ENCODE measurements around the gene VEGFB.
"Not testable (repeated sequence)": the region's sequence is repeated elsewhere in the genome, so short reads cannot be mapped to it uniquely, and the experiment has no call there.

Gene VEGFB

DNA sequence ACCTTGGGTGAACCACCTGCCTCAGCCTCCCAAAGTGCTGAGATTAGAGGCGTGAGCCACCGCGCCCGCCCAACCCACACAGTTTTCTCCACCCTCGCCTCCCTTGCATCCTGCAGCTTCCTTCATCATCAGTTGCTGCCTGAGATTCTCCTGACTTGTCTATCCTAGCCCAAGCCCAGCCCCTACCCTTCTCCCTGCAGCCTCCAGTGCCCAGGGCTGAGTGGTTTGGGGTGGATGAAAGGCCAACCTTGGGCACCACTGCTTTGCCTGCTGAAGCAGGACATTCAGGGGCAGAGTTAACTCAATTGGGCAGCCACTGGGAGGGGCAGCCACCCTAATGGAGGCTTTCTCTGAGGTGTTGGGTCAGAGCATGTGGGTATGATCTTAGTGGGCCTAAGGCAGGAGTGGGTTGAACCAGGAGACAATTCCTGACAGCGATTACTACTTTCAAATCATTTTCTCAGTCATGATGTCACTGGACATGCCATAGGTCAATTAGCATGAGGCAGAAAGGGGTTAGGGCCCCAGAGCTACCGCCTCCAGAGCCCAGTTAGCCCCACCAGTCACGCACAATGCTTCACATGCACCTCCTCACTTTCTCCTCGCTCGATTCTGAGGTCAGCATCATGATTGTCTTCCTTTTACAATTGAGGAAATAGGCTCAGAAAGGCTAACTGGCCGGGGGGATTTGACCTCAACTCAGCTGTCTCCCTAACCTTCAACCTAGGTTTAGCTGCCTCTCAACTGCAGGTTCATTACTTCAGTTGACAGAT lies 5.5 kb downstream of the VEGFB start:
- TF ChIP-seq JUND (IDR thresholded peaks at IDR 0.05; ENCODE audit: low read depth) = no peak
- in situ Hi-C loops (cut with HindIII; ENCODE audit: low pct_unique_long_range_greater_than_20kb, low sequenced_read_pairs) = no loop called here
- no peak for DNase-seq (ENCODE audit: low read depth in 1 of 2, low spot score in 1 of 2)

DNA sequence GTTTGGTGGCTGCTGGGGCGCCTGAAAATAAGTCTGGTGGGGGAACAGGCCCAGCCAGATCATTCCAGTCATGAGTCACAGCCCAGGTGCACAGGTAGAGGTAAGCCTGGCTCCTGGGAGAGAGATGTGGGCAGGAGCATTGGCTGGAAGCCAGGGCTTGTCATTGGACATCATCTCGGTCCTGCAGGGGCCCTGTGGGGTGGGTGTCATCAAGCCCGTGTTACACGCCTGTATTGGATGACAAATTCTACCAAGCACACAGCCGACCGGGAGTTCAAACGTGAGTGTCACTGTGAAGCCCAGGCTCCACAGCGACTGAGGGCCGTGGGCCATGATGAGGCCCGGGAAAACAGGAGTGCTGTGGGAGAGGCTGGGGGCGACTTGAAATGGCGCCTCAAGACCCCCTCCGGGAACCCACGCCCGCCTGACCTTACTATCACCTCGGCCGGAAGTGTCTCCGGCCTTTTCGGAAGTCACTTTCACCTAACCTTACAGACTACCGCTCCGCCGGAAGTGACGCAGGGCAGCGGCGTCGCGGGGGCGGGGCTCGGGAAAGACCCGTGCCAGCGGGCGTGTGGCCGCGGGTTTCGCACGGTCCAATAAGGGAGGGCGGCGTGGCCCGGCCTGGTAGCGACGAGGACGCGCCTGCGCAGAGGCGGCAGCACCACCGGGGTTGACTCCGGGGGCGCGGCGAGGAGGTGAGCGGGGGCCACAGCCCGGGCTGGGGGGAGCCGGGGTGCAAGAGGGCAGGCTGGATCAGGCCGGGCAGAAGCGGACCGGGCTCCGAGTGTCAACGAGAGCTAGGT lies 6.3 kb downstream of the VEGFB start, which contains the start of gene FKBP2:
TSS of gene FKBP2 (plus strand) at position 661 of the 806 bp plus-strand sequence. CDS start 1,293 bp downstream, outside the sequence.
- in situ Hi-C loops (cut with HindIII; ENCODE audit: low pct_unique_long_range_greater_than_20kb, low sequenced_read_pairs) = no loop called here
- TF ChIP-seq JUND (IDR thresholded peaks at IDR 0.05; ENCODE audit: low read depth) = no peak
- peak; percentile 93 to 99 for DNase-seq (ENCODE audit: low read depth in 1 of 2, low spot score in 1 of 2)

GRCh38 chr11:64241241-64241490 lies 6.8 kb downstream of the VEGFB start:
- no peak for TF ChIP-seq JUND (IDR thresholded peaks at IDR 0.05; ENCODE audit: low read depth)
- DNase-seq (ENCODE audit: low read depth in 1 of 2, low spot score in 1 of 2) = peak in 1 of 2 experiments; percentile 90
- in situ Hi-C loops (cut with HindIII; ENCODE audit: low pct_unique_long_range_greater_than_20kb, low sequenced_read_pairs) = no loop called here

- peak in 1 of 2 experiments; percentile 100 for DNase-seq (ENCODE audit: low read depth in 1 of 2, low spot score in 1 of 2)
- in situ Hi-C loops (cut with HindIII; ENCODE audit: low pct_unique_long_range_greater_than_20kb, low sequenced_read_pairs) = no loop called here
- TF ChIP-seq JUND (IDR thresholded peaks at IDR 0.05; ENCODE audit: low read depth) = no peak
Observed at GRCh38 chr11:64241491-64242374, 7.3 kb downstream of the VEGFB start.

DNA sequence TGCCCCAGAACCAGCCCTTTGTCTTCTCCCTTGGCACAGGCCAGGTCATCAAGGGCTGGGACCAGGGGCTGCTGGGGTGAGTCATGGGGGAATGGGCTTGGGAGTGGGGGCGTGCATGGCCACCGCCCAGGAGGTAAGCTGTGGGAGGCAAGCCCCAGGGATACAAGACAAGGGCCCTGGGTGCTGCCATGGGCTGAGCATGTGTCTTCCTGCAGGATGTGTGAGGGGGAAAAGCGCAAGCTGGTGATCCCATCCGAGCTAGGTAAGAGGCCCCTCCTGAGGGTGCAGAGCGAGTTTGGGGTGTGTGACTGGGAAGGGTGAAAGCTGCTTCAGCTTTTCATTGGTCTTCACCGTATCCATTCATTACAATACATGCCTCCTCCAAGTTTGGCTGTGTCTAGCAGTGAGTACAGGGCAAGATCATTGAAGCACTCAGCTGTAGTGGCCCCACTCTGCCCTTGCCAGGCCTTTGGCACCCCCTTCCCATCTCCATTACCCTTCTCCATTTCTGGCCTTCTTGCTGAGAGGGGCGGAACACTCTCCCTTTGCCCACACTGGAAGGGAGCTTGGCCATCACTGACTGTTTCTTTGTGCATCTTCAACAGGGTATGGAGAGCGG lies 9.0 kb downstream of the VEGFB start:
- DNase-seq (ENCODE audit: low read depth in 1 of 2, low spot score in 1 of 2) = no peak
- TF ChIP-seq JUND (IDR thresholded peaks at IDR 0.05; ENCODE audit: low read depth) = no peak
- in situ Hi-C loops (cut with HindIII; ENCODE audit: low pct_unique_long_range_greater_than_20kb, low sequenced_read_pairs) = no loop called here

GRCh38 chr11:64244107-64244506 lies 9.7 kb downstream of the VEGFB start:
- no peak for DNase-seq (ENCODE audit: low read depth in 1 of 2, low spot score in 1 of 2)
- TF ChIP-seq JUND (IDR thresholded peaks at IDR 0.05; ENCODE audit: low read depth) = no peak
- in situ Hi-C loops (cut with HindIII; ENCODE audit: low pct_unique_long_range_greater_than_20kb, low sequenced_read_pairs) = no loop called here

DNA sequence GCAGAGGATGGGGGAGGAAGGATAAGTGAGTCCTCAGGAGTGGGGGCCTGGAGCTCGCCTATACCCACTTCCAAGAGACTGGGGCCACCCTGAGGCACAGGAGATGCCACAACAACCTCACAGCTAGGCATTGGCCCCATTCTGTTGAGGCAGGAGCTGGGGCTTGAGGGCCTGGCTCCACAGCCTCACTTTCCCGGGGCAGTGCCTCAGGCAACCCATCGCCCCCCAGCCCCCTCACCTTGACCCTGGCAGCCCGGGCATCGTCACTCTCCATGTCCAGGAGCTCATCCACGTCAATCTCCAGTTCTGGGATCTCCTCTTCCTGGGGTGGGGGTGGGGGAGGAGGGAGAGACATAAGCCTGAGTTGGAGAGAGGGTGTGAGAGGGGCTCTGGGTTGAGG lies 10.6 kb downstream of the VEGFB start:
- no peak for DNase-seq (ENCODE audit: low read depth in 1 of 2, low spot score in 1 of 2)
- no peak for TF ChIP-seq JUND (IDR thresholded peaks at IDR 0.05; ENCODE audit: low read depth)
- in situ Hi-C loops (cut with HindIII; ENCODE audit: low pct_unique_long_range_greater_than_20kb, low sequenced_read_pairs) = no loop called here

GRCh38 chr11:64245401-64245796 lies 11.0 kb downstream of the VEGFB start:
- in situ Hi-C loops (cut with HindIII; ENCODE audit: low pct_unique_long_range_greater_than_20kb, low sequenced_read_pairs) = no loop called here
- DNase-seq (ENCODE audit: low read depth in 1 of 2, low spot score in 1 of 2) = peak in 1 of 2 experiments; percentile 51
- no peak for TF ChIP-seq JUND (IDR thresholded peaks at IDR 0.05; ENCODE audit: low read depth)

GRCh38 chr11:64245797-64246620 lies 11.6 kb downstream of the VEGFB start:
- TF ChIP-seq JUND (IDR thresholded peaks at IDR 0.05; ENCODE audit: low read depth) = no peak
- in situ Hi-C loops (cut with HindIII; ENCODE audit: low pct_unique_long_range_greater_than_20kb, low sequenced_read_pairs) = no loop called here
- peak; percentile 67 to 81 for DNase-seq (ENCODE audit: low read depth in 1 of 2, low spot score in 1 of 2)

DNA sequence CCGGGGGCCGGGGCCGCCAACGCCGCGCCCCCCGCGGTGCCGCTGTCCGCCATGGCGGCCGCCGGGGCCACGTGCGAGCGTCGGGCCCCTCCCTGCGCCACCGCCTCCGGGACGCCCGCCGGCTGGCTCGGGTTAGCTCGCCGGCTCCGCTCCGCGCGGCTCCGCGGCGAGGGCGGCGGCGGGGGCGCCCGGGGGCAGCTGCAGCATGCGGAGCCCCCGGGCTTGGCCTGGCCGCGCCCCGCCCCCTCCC lies 12.2 kb downstream of the VEGFB start:
- DNase-seq (ENCODE audit: low read depth in 1 of 2, low spot score in 1 of 2); in situ Hi-C loops (cut with HindIII; ENCODE audit: low pct_unique_long_range_greater_than_20kb, low sequenced_read_pairs): not testable (repeated sequence)

DNA sequence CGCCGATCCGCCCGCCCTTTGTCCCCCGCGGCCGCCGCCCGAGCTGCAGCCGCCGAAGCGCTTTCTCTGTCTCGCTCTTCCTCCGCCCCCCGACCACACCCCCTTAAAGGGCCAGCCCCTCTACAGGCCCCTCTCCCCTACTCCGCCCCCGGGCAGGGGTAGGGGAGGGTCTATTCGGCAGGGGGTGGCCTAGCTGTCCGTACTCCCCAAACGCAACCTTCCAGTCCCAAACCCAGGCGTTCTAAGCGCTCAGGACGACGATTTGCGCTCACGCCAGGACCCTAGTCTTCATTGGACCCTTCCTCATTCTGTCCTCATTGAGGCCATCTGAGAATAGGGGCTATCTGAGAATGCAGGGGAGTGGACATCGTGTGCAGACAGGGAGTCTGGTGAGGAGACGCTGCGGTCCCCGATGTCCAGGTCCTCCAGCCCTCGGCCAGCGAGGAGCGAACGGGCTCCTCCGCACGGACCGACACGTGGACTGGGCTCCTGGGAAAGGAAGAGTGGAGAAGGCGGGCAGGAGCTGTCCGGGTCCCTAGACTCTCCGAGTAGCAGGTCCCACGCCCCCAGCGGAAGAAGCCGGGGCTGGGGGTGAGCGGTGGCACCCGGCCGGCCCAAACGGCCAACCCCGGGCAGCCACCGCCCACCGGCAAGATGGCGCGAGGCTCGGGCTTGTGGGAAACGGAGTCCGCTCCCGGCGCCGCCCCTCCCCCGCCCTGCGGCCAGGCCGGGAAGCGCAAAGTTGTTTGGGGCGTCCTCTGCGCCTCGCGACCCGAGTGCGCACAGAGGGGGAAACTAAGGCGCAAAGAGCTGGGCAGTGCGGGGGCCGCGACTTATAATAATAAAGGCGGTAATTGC lies 12.7 kb downstream of the VEGFB start, which contains the start of gene PPP1R14B:
TSS of gene PPP1R14B (minus strand) at position 73 of the 858 bp plus-strand sequence. CDS start 270 bp downstream, outside the sequence.
- TF ChIP-seq JUND (IDR thresholded peaks at IDR 0.05; ENCODE audit: low read depth) = no peak
- peak; percentile 94 to 95 for DNase-seq (ENCODE audit: low read depth in 1 of 2, low spot score in 1 of 2)
- in situ Hi-C loops (cut with HindIII; ENCODE audit: low pct_unique_long_range_greater_than_20kb, low sequenced_read_pairs) = no loop called here

All from T47D (cell line).